Smooth muscle cell (in vitro differentiated cells): ENCODE data around the gene TRAF2. TPM values are rescaled to one million over a fixed set of nuclear protein-coding genes. Genes with fewer than 3 reads are reported as not detected.

Experiments
- DNase-seq: peaks from one replicate; lab custom pipeline; 2025; ENCODE audit not compliant: unreplicated experiment; lab: John Stamatoyannopoulos, UW
- H2AFZ ChIP-seq: fragments of 200-600 bp; sonication (generic); 2 replicates; pipeline ENCODE4 v1.6.0; 2016; ENCODE audit warnings: antibody characterized with exemption, low read depth, mild to moderate bottlenecking
- H3F3A ChIP-seq: fragments of 200-600 bp; sonication (generic); 2 replicates; pipeline ENCODE4 v1.6.0; 2017; ENCODE audit warnings: antibody characterized with exemption, low read depth
- H3K27ac ChIP-seq: fragments of 200-600 bp; sonication (generic); 2 replicates; pipeline ENCODE4 v1.5.1; 2016; ENCODE audit warnings: low read depth, mild to moderate bottlenecking
- H3K27me3 ChIP-seq: fragments of 200-600 bp; sonication (generic); 2 replicates; pipeline ENCODE4 v1.6.1; 2016; ENCODE audit warnings: low read depth, mild to moderate bottlenecking
- H3K36me3 ChIP-seq: fragments of 200-600 bp; sonication (generic); 2 replicates; pipeline ENCODE4 v1.5.1; 2016; ENCODE audit warnings: low read depth
- H3K4me1 ChIP-seq: fragments of 200-600 bp; sonication (generic); 2 replicates; pipeline ENCODE4 v1.5.1; 2016; ENCODE audit warnings: low read depth
- H3K4me2 ChIP-seq: fragments of 200-600 bp; sonication (generic); 2 replicates; pipeline ENCODE4 v1.6.0; 2016; ENCODE audit warnings: mild to moderate bottlenecking
- H3K4me3 ChIP-seq: fragments of 200-600 bp; sonication (generic); 2 replicates; pipeline ENCODE4 v1.5.1; 2016; ENCODE audit warnings: mild to moderate bottlenecking
- H3K79me2 ChIP-seq: fragments of 200-600 bp; sonication (generic); 2 replicates; pipeline ENCODE4 v1.6.0; 2016; ENCODE audit warnings: low read depth, mild to moderate bottlenecking
- H3K9ac ChIP-seq: fragments of 200-600 bp; sonication (generic); 2 replicates; pipeline ENCODE4 v1.6.0; 2016; ENCODE audit warnings: low read depth
- H3K9me3 ChIP-seq: fragments of 200-600 bp; sonication (generic); replicated peaks from 2 replicates; pipeline ENCODE4 v1.5.1; 2016; ENCODE audit warnings: low read depth
- H4K20me1 ChIP-seq: fragments of 200-600 bp; sonication (generic); 2 replicates; pipeline ENCODE4 v1.6.0; 2016; ENCODE audit warnings: low read depth
- CTCF ChIP-seq: fragments of 200-600 bp; sonication (generic); IDR thresholded peaks from 2 replicates; pipeline ENCODE4 v1.5.1; 2017; ENCODE audit warnings: borderline replicate concordance, mild to moderate bottlenecking, antibody characterized with exemption; ENCODE audit not compliant: insufficient read depth, poor library complexity, severe bottlenecking
- WGBS: methylation state at CpG from one replicate; pipeline ENCODE4 v1.1.7; 2016; ENCODE audit warnings: low lambda C conversion rate; 5-methylcytosine and 5-hydroxymethylcytosine counted together
- polyA plus RNA-seq: library from polyadenylated mRNA; unstranded; fragments of >200 nt; fragmentation: Nextera tagmentation; extraction: Ambion mirVana; gene quantifications from 2 replicates; pipeline ENCODE4 v1.2.1, GENCODE V29; 2016
- total RNA-seq: library from RNA; depleted of rRNA; stranded (reverse); fragments of >200 nt; gene quantifications from 2 replicates; pipeline ENCODE4 v1.2.3, GENCODE V29; 2014

The TRAF2 gene
- total and polyA plus RNA-seq, 2 experiments from 2014 or later = 7.0 to 15.9 TPM

GRCh38 chr9:136907011-136907914 is 20.9 kb downstream of the TRAF2 start:
- DNase-seq = no peak
- no peaks in the 10 kb centered on the region for H3K36me3 ChIP-seq
- H3K79me2 ChIP-seq = no peaks in the 10 kb centered on the region
- peaks cover 3% of the 10 kb centered on the region for H4K20me1 ChIP-seq
- H3K9ac ChIP-seq = no peak overlapping the region
- H3K4me1 ChIP-seq = no peaks in the 10 kb centered on the region
- H3K4me3 ChIP-seq = no peak overlapping the region
- no peak overlapping the region for H3K27ac ChIP-seq
- no peaks in the 10 kb centered on the region for H3K27me3 ChIP-seq
- no peaks in the 10 kb centered on the region for H3F3A ChIP-seq
- H2AFZ ChIP-seq = no peak overlapping the region
- WGBS = 97% methylated on average over 29 of the region's 29 CpGs
- no peaks in the 10 kb centered on the region for H3K9me3 ChIP-seq
- H3K4me2 ChIP-seq = no peak overlapping the region
- TF ChIP-seq CTCF = no peak

- DNase-seq = no peak
- H3K4me3 ChIP-seq = no peak overlapping the region
- H3K27me3 ChIP-seq = no peaks in the 10 kb centered on the region
- no peaks in the 10 kb centered on the region for H3K79me2 ChIP-seq
- H3K4me1 ChIP-seq = no peaks in the 10 kb centered on the region
- H3K27ac ChIP-seq = no peak overlapping the region
- no peak overlapping the region for H2AFZ ChIP-seq
- no peak for TF ChIP-seq CTCF
- H3K9ac ChIP-seq = no peak overlapping the region
- peaks cover 3% of the 10 kb centered on the region for H4K20me1 ChIP-seq
- H3F3A ChIP-seq = no peaks in the 10 kb centered on the region
- no peaks in the 10 kb centered on the region for H3K36me3 ChIP-seq
- H3K9me3 ChIP-seq = no peaks in the 10 kb centered on the region
- WGBS = 98% methylated on average over 12 of the region's 12 CpGs
- H3K4me2 ChIP-seq = no peak overlapping the region
Observed at GRCh38 chr9:136910197-136910900, 24.0 kb downstream of the TRAF2 start.

- H3K4me1 ChIP-seq = no peaks in the 10 kb centered on the region
- H3K27me3 ChIP-seq = no peaks in the 10 kb centered on the region
- H3K4me3 ChIP-seq = no peak overlapping the region
- H3K79me2 ChIP-seq = no peaks in the 10 kb centered on the region
- H3F3A ChIP-seq = no peaks in the 10 kb centered on the region
- no peak overlapping the region for H3K4me2 ChIP-seq
- H3K27ac ChIP-seq = no peak overlapping the region
- WGBS = 92% methylated on average over 12 of the region's 12 CpGs
- no peak overlapping the region for H2AFZ ChIP-seq
- no peak for DNase-seq
- H3K9me3 ChIP-seq = no peaks in the 10 kb centered on the region
- no peaks in the 10 kb centered on the region for H3K36me3 ChIP-seq
- peaks cover 3% of the 10 kb centered on the region for H4K20me1 ChIP-seq
- no peak overlapping the region for H3K9ac ChIP-seq
- TF ChIP-seq CTCF = no peak
Observed at GRCh38 chr9:136910901-136911245, 24.6 kb downstream of the TRAF2 start.
